Dendritic cell treated with granulocyte-macrophage colony-stimulating factor and Interleukin-4, amounts not matched to agents 40 ng/mL and 50 ng/mL, for 4 days (primary cell): ENCODE measurements around the gene ILF3.

Experiments
- H3K27ac Mint-ChIP-seq: one replicate; pipeline ENCODE4 v1.8.0; 2022; ENCODE audit warnings: mild to moderate bottlenecking, mixed read lengths
- H3K27me3 Mint-ChIP-seq: one replicate; pipeline ENCODE4 v1.8.0; 2022; ENCODE audit warnings: mild to moderate bottlenecking, mixed read lengths
- H3K36me3 Mint-ChIP-seq: one replicate; pipeline ENCODE4 v1.8.0; 2022; ENCODE audit warnings: low read depth, mixed read lengths
- H3K4me1 Mint-ChIP-seq: one replicate; pipeline ENCODE4 v1.8.0; 2022; ENCODE audit warnings: low read depth, mixed read lengths
- H3K4me3 Mint-ChIP-seq: one replicate; pipeline ENCODE4 v1.8.0; 2022; ENCODE audit warnings: mild to moderate bottlenecking, moderate library complexity, mixed read lengths
- H3K9me3 Mint-ChIP-seq: one replicate; pipeline ENCODE4 v1.8.0; 2022; ENCODE audit warnings: mixed read lengths
- intact Hi-C: fragments of 100-400 bp; cut with micrococcal nuclease; formaldehyde crosslinking; loops from one replicate; pipeline ENCODE4 v1.15.0; 2022

The ILF3 gene

GRCh38 chr19:10634430-10634829 lies 19.7 kb upstream of the ILF3 start:
- peaks cover 44% of the 10 kb centered on the region for H3K4me1 Mint-ChIP-seq
- H3K27ac Mint-ChIP-seq = no peak overlapping the region
- no peaks in the 10 kb centered on the region for H3K27me3 Mint-ChIP-seq
- H3K9me3 Mint-ChIP-seq = no peaks in the 10 kb centered on the region
- intact Hi-C loops = no loop called here
- H3K4me3 Mint-ChIP-seq = no peak overlapping the region
- H3K36me3 Mint-ChIP-seq = peaks cover 15% of the 10 kb centered on the region

GRCh38 chr19:10634963-10635362 lies 19.2 kb upstream of the ILF3 start:
- H3K27ac Mint-ChIP-seq = peak overlapping the region; percentile 51
- H3K36me3 Mint-ChIP-seq = peaks cover 15% of the 10 kb centered on the region
- H3K9me3 Mint-ChIP-seq = no peaks in the 10 kb centered on the region
- intact Hi-C loops = no loop called here
- no peak overlapping the region for H3K4me3 Mint-ChIP-seq
- H3K4me1 Mint-ChIP-seq = peaks cover 47% of the 10 kb centered on the region
- no peaks in the 10 kb centered on the region for H3K27me3 Mint-ChIP-seq

DNA sequence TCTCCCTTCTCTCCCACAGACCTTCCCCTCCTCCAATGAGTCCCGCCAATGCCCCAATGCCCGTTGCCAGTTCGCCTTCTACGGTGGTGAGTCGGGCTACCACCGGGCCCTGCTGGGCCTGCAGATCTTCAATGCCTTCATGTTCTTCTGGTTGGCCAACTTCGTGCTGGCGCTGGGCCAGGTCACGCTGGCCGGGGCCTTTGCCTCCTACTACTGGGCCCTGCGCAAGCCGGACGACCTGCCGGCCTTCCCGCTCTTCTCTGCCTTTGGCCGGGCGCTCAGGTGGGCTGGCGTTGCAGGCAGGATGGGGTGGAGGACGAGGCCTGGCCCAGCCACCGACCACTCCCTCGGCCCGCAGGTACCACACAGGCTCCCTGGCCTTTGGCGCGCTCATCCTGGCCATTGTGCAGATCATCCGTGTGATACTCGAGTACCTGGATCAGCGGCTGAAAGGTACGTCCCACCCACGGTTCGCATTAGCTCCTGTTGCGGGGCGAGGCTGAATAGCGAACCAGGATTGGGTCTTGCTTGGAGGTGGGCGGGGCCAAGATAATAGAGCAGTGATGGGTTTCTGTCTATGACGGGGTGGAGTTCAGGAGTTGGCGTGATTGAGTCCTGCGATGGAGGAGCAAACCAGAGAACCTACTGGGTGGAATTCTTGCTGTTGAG lies 17.7 kb upstream of the ILF3 start:
- Mint-ChIP-seq H3K36me3 (peaks cover 8% of the 10 kb centered on the region), H3K27ac (peak overlapping the region; percentile 51), H3K9me3 (no peaks in the 10 kb centered on the region), H3K4me3 (no peak overlapping the region), H3K4me1 (peaks cover 47% of the 10 kb centered on the region), H3K27me3 (peaks cover 3% of the 10 kb centered on the region)
- intact Hi-C loops = no loop called here

DNA sequence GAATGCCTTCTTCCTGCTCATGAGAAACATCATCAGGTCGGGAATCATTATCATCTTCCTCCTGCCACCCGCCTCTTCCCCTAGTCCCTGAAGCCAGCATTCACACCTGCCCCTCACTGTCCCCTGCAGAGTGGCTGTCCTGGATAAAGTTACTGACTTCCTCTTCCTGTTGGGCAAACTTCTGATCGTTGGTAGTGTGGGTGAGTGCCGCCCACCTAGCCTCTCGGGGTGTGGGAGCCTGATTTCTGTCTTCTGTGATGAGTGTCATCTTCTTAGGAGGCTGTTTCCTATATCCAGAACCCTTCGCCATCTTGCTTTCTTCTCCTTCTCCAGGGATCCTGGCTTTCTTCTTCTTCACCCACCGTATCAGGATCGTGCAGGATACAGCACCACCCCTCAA lies 16.3 kb upstream of the ILF3 start:
- H3K27me3 Mint-ChIP-seq = peaks cover 14% of the 10 kb centered on the region
- intact Hi-C loops = no loop called here
- no peak overlapping the region for H3K27ac Mint-ChIP-seq
- no peak overlapping the region for H3K4me3 Mint-ChIP-seq
- no peaks in the 10 kb centered on the region for H3K36me3 Mint-ChIP-seq
- H3K4me1 Mint-ChIP-seq = peaks cover 53% of the 10 kb centered on the region
- H3K9me3 Mint-ChIP-seq = no peaks in the 10 kb centered on the region

DNA sequence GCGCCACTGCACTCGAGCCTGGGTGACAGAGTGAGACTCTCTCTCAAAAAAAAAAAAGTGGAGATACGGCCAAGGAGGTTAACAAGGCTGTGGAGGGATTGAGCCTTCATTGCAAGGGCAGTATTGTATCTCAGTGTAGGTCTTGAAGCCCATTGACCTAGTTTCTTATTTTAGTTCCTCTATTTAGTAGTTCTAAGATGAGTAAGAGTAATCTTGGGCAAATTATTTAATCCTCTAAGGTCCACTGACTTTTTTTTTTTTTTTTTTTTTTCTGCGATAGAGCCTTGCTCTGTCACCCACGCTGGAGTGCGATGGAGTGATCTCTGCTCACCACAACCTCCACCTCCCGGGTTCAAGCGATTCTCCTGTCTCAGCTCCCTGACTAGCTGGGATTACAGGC lies 14.3 kb upstream of the ILF3 start:
- Mint-ChIP-seq H3K36me3 (peaks cover 6% of the 10 kb centered on the region), H3K9me3 (no peaks in the 10 kb centered on the region), H3K27me3 (peaks cover 31% of the 10 kb centered on the region), H3K4me1 (peaks cover 69% of the 10 kb centered on the region), H3K4me3 (no peak overlapping the region), H3K27ac (no peak overlapping the region)
- intact Hi-C loops = no loop called here

DNA sequence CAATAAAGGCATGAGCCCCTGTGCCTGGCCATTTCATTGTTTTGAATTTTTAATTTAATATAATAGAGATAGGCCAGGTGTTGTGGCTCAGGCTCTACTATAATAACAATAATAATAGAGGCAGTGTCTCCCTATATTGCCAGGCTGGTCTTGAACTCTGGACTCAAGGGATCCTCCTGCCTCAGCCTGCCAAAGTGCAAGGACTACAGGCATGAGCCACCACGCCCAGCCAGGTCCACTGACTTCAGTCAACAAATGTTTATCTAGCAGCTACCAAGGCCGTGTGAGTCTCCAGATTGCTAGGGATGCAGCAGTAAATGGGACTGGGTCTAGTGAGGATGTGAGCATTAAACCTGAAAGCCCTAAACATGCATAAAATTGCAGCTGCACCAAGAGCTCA lies 13.8 kb upstream of the ILF3 start:
- intact Hi-C loops = no loop called here
- Mint-ChIP-seq H3K27me3 (peaks cover 31% of the 10 kb centered on the region), H3K9me3 (no peaks in the 10 kb centered on the region), H3K4me3 (no peak overlapping the region), H3K36me3 (peaks cover 6% of the 10 kb centered on the region), H3K27ac (no peak overlapping the region), H3K4me1 (peaks cover 64% of the 10 kb centered on the region)

GRCh38 chr19:10641248-10641647 lies 12.9 kb upstream of the ILF3 start:
- Mint-ChIP-seq H3K4me1 (peaks cover 57% of the 10 kb centered on the region), H3K9me3 (no peaks in the 10 kb centered on the region), H3K27ac (no peak overlapping the region)

GRCh38 chr19:10642473-10643171 lies 11.5 kb upstream of the ILF3 start:
- intact Hi-C loops = no loop called here
- Mint-ChIP-seq H3K36me3 (peaks cover 6% of the 10 kb centered on the region), H3K4me1 (peaks cover 54% of the 10 kb centered on the region), H3K27me3 (peaks cover 31% of the 10 kb centered on the region), H3K4me3 (no peak overlapping the region), H3K27ac (no peak overlapping the region), H3K9me3 (no peaks in the 10 kb centered on the region)

More at GRCh38 chr19:10641248-10641647, 12.9 kb upstream of the ILF3 start:
- Mint-ChIP-seq H3K4me3 (no peak overlapping the region), H3K36me3 (peaks cover 6% of the 10 kb centered on the region), H3K27me3 (peaks cover 31% of the 10 kb centered on the region)
- intact Hi-C loops = no loop called here

DNA sequence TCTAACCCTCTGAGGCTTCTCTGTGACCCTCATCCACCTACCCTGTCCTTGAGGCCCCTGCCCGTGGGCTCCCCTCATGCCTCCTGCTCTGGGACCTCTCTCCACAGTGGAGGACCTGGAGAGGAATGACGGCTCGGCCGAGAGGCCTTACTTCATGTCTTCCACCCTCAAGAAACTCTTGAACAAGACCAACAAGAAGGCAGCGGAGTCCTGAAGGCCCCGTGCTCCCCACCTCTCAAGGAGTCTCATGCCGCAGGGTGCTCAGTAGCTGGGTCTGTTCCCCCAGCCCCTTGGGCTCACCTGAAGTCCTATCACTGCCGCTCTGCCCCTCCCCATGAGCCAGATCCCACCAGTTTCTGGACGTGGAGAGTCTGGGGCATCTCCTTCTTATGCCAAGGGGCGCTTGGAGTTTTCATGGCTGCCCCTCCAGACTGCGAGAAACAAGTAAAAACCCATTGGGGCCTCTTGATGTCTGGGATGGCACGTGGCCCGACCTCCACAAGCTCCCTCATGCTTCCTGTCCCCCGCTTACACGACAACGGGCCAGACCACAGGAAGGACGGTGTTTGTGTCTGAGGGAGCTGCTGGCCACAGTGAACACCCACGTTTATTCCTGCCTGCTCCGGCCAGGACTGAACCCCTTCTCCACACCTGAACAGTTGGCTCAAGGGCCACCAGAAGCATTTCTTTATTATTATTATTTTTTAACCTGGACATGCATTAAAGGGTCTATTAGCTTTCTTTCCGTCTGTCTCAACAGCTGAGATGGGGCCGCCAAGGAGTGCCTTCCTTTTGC lies 10.8 kb upstream of the ILF3 start:
- intact Hi-C loops = no loop called here
- no peaks in the 10 kb centered on the region for H3K9me3 Mint-ChIP-seq
- H3K4me3 Mint-ChIP-seq = no peak overlapping the region
- peaks cover 51% of the 10 kb centered on the region for H3K4me1 Mint-ChIP-seq
- no peak overlapping the region for H3K27ac Mint-ChIP-seq
- peaks cover 31% of the 10 kb centered on the region for H3K27me3 Mint-ChIP-seq
- peaks cover 6% of the 10 kb centered on the region for H3K36me3 Mint-ChIP-seq

- Mint-ChIP-seq H3K27me3 (peaks cover 31% of the 10 kb centered on the region), H3K4me3 (no peak overlapping the region), H3K27ac (no peak overlapping the region), H3K36me3 (peaks cover 6% of the 10 kb centered on the region), H3K4me1 (peaks cover 54% of the 10 kb centered on the region), H3K9me3 (no peaks in the 10 kb centered on the region)
- intact Hi-C loops = loop anchor here (1.0 kb wide), 1 partner anchor 63 kb away; no protein-coding TSS in a partner anchor
Observed at GRCh38 chr19:10643968-10644259, 10.2 kb upstream of the ILF3 start.

GRCh38 chr19:10644260-10645007 lies 9.7 kb upstream of the ILF3 start:
- Mint-ChIP-seq H3K4me1 (peaks cover 49% of the 10 kb centered on the region), H3K27ac (no peak overlapping the region), H3K36me3 (peaks cover 6% of the 10 kb centered on the region), H3K27me3 (peaks cover 31% of the 10 kb centered on the region), H3K9me3 (no peaks in the 10 kb centered on the region), H3K4me3 (no peak overlapping the region)
- intact Hi-C loops = loop anchor here (1.0 kb wide), 1 partner anchor 63 kb away; no protein-coding TSS in a partner anchor

DNA sequence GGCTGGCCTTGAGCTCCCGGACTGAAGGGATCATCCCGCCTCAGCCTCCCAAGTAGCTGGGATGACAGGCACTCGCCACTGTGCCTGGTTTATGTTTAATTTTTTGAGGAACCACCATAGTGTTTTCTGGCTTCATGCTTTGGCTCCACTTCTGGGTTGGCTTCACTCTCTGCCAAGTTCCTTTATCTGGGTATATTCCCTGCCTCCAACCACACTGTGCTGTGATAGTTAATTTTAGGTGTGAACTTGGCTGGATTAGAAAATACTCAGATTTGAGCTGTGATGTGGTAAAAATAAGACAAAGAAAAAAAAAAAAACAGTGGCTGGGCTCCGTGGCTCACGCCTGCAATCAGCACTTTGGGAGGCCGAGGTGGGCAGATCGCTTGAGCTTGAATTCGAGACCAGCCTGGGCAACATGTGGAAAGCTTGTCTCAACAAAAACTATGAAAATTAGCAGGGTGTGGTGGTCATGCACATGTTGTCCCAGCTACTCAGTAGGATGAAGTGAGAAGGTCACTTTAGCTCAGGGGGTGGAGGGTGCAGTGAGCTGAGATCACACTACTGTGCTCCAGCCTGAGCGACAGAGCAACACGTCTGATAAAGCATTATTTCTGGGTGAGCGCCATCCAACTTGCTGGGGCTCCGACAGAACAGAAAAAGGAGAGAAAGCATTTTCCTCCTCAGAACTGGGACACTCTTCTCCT lies 7.5 kb upstream of the ILF3 start:
- Mint-ChIP-seq H3K4me3 (no peak overlapping the region), H3K27me3 (peaks cover 28% of the 10 kb centered on the region), H3K27ac (no peak overlapping the region), H3K36me3 (peaks cover 9% of the 10 kb centered on the region), H3K4me1 (peaks cover 49% of the 10 kb centered on the region), H3K9me3 (no peaks in the 10 kb centered on the region)
- intact Hi-C loops = no loop called here

DNA sequence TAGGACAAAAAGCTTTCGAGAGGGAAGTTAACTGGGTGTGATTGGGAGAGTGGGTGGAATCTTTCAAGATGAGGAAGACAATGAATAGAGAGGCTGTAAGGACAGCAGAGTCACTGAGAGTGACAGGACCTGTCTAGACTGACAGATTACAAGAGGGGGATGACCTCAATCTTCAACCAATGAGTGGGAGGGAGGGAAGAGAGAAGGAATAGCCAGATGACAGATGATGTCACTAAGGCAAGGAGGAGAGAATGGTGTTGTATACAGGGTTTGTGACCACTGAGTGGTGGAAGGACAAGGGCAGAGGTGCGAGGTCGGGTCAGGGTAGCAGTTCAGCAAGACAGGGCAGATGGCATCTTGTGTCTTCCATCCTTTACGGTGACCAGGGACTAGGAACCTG lies 5.8 kb upstream of the ILF3 start:
- peak overlapping the region; percentile 30 for H3K27ac Mint-ChIP-seq
- H3K9me3 Mint-ChIP-seq = no peaks in the 10 kb centered on the region
- H3K4me1 Mint-ChIP-seq = peaks cover 48% of the 10 kb centered on the region
- no peak overlapping the region for H3K4me3 Mint-ChIP-seq
- intact Hi-C loops = no loop called here
- peaks cover 19% of the 10 kb centered on the region for H3K36me3 Mint-ChIP-seq
- H3K27me3 Mint-ChIP-seq = peaks cover 12% of the 10 kb centered on the region
